GM21723 (cell line): ENCODE results near the gene ACAP3.

Experiments used
- ATAC-seq: cut with Tn5 transposase; IDR thresholded peaks from one replicate; pipeline ENCODE4 v1.9.1; 2021; ENCODE audit warnings: mild to moderate bottlenecking, moderate library complexity; ENCODE audit not compliant: unreplicated experiment

Gene ACAP3

GRCh38 chr1:1246577-1247340 lies 61.0 kb downstream of the ACAP3 start, which contains the start of gene C1QTNF12:
TSS of gene C1QTNF12 (minus strand) at chr1:1246722. CDS start at chr1:1246690, 32 bp downstream.
- no peak for ATAC-seq

GRCh38 chr1:1245817-1246576 lies 61.7 kb downstream of the ACAP3 start:
- no peak for ATAC-seq

GRCh38 chr1:1245178-1245816 lies 62.4 kb downstream of the ACAP3 start:
- no peak for ATAC-seq

- no peak for ATAC-seq
Observed at GRCh38 chr1:1244192-1244811, 63.4 kb downstream of the ACAP3 start.

GRCh38 chr1:1243807-1244191 lies 63.9 kb downstream of the ACAP3 start:
- ATAC-seq = no peak

- ATAC-seq = no peak
Observed at GRCh38 chr1:1243266-1243660, 64.5 kb downstream of the ACAP3 start.

GRCh38 chr1:1242461-1243265 lies 65.1 kb downstream of the ACAP3 start:
- no peak for ATAC-seq
